Breast epithelium (tissue), 3 donors: Measurements from ENCODE around the gene NDUFA7.

Experiments used
- CTCF ChIP-seq, 3 donors: fragments of 450-650 bp; IDR thresholded peaks; one replicate each; pipeline ENCODE4 v1.5.1; 2016 to 2017; ENCODE audit warnings: antibody characterized with exemption in 3 of 3, mild to moderate bottlenecking in 3 of 3, moderate library complexity in 3 of 3
- POLR2AphosphoS5 ChIP-seq, 3 donors: sonication (generic); formaldehyde crosslinking; IDR thresholded peaks; one replicate each; pipeline ENCODE4 v1.6.1; 2017; ENCODE audit warnings: antibody characterized with exemption in 3 of 3

GRCh38 chr19:8366121-8366581, 45.0 kb upstream of the NDUFA7 start:
- TF ChIP-seq CTCF (IDR thresholded peaks at IDR 0.05) (no peak), POLR2AphosphoS5 (IDR thresholded peaks at IDR 0.05) (peak in 1 of 3 donors; percentile 9)
